T follicular helper cell (primary cell): Measurements from ENCODE around the gene ZACN.

Source experiments
- DNase-seq: peaks from one replicate; pipeline ENCODE4 v3.0.0-alpha.2; 2020; ENCODE audit warnings: low read depth

The ZACN gene

DNA sequence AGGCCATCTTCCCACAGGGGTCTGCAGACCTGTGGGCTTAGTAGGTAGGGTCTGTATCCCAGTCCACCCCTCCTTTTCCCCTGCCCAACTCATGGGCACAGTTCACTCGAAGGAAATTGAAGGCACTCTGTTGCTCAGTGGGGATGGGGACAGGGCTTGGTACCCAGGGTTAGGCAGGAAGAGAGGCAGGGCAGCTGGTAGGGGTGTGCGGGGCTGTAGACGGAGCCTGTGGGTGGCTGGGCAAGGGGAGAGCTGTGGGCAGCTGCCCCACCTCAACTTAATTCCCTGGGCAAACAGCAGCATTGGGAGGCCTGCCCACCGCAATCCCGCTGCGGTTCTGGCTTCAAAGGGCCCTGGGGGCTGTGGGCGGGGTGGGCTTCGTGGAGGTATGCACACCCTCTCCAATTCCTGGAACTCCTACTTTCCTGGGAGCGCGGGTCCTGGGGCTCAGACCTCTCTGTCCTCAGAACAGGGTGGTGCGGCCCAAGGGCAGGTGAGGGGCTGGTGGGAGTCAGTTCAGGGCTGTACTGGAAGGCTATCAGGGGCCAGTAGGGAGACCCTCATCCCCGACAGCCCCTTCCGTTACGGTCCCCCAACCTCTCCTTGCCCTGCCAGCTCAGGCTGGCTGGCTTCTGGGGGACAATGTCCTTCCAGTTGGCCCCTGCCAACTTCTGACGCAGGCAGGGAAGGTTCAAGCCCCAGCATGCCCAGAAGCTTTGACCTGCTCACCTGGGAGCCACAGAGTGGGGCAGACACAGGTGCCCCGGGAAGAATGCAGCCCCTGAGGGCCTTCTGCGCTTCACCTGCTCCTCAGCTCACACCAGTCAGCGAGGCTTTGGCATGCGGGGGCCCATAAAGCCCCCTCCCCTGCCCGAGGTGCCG, 53.0 kb downstream of the ZACN start:
- no peak for DNase-seq
